Osteoblast (primary cell): ENCODE results near the gene ARL6IP6. TPM values are rescaled to one million over a fixed set of nuclear protein-coding genes. Genes with fewer than 3 reads are reported as not detected.
"Not testable (repeated sequence)": the region's sequence is repeated elsewhere in the genome, so short reads cannot be mapped to it uniquely, and the experiment has no call there.

Experiments
- DNase-seq: peaks from one replicate; pipeline ENCODE4 v3.0.0; 2011; ENCODE audit warnings: low spot score, mixed read lengths; ENCODE audit not compliant: insufficient read length; ENCODE audit errors: missing footprints
- H2AFZ ChIP-seq: 2 replicates; pipeline ENCODE4 v1.6.0; 2011; ENCODE audit warnings: mild to moderate bottlenecking, low read length
- H3K27ac ChIP-seq: 2 replicates; pipeline ENCODE4 v1.5.1; 2011; ENCODE audit warnings: mild to moderate bottlenecking, low read depth, low read length, moderate library complexity
- H3K27me3 ChIP-seq: 2 replicates; pipeline ENCODE4 v1.6.0; 2012; ENCODE audit warnings: mild to moderate bottlenecking, control low read depth, inconsistent platforms, low read length, moderate library complexity; ENCODE audit not compliant: insufficient read depth
- H3K36me3 ChIP-seq: 2 replicates; pipeline ENCODE4 v1.5.1; 2011; ENCODE audit warnings: mild to moderate bottlenecking, low read length, control low read depth, moderate library complexity; ENCODE audit not compliant: insufficient read depth
- H3K4me1 ChIP-seq: 2 replicates; pipeline ENCODE4 v1.5.1; 2011; ENCODE audit warnings: mild to moderate bottlenecking, low read length, control low read depth, moderate library complexity; ENCODE audit not compliant: insufficient read depth
- H3K4me2 ChIP-seq: 2 replicates; pipeline ENCODE4 v1.6.0; 2011; ENCODE audit warnings: mild to moderate bottlenecking, low read length; ENCODE audit not compliant: insufficient read depth
- H3K4me3 ChIP-seq: fragments of 200-600 bp; sonication (generic); 3 replicates; pipeline ENCODE4 v1.5.1; 2012; ENCODE audit warnings: mild to moderate bottlenecking, low read length, inconsistent platforms; ENCODE audit not compliant: insufficient read depth
- H3K79me2 ChIP-seq: 2 replicates; pipeline ENCODE4 v1.6.0; 2012; ENCODE audit warnings: mild to moderate bottlenecking, low read length, control low read depth, inconsistent platforms; ENCODE audit not compliant: insufficient read depth
- H3K9me3 ChIP-seq: 2 replicates; pipeline ENCODE4 v1.5.1; 2011; ENCODE audit warnings: low read depth, low read length, control low read depth
- H4K20me1 ChIP-seq: 2 replicates; pipeline ENCODE4 v1.6.0; 2012; ENCODE audit warnings: mild to moderate bottlenecking, low read length, control low read depth; ENCODE audit not compliant: insufficient read depth
- total RNA-seq: library from RNA; depleted of rRNA; stranded (reverse); fragments of >200 nt; gene quantifications from 2 replicates; pipeline ENCODE4 v1.2.3, GENCODE V29; 2012
- TF ChIP-seq, protein P1 (sequence below): IDR thresholded peaks from 2 replicates; pipeline ENCODE4 v1.5.1; 2011; ENCODE audit warnings: mild to moderate bottlenecking, low read depth, low read length, moderate library complexity; ENCODE audit errors: extremely low read depth

Gene ARL6IP6
- total RNA-seq, 1 donor, result 20.6 TPM

GRCh38 chr2:152729844-152730243 lies 11.4 kb downstream of the ARL6IP6 start:
- Histone ChIP-seq H4K20me1 (no peaks in the 10 kb centered on the region), H3K36me3 (no peaks in the 10 kb centered on the region), H3K9me3 (no peaks in the 10 kb centered on the region), H3K4me1 (no peaks in the 10 kb centered on the region), H3K79me2 (peaks cover 7% of the 10 kb centered on the region), H3K27ac (no peak overlapping the region), H3K4me2 (no peak overlapping the region), H2AFZ (no peak overlapping the region), H3K27me3 (no peaks in the 10 kb centered on the region), H3K4me3 (no peak overlapping the region)
- TF ChIP-seq, protein P1, sequence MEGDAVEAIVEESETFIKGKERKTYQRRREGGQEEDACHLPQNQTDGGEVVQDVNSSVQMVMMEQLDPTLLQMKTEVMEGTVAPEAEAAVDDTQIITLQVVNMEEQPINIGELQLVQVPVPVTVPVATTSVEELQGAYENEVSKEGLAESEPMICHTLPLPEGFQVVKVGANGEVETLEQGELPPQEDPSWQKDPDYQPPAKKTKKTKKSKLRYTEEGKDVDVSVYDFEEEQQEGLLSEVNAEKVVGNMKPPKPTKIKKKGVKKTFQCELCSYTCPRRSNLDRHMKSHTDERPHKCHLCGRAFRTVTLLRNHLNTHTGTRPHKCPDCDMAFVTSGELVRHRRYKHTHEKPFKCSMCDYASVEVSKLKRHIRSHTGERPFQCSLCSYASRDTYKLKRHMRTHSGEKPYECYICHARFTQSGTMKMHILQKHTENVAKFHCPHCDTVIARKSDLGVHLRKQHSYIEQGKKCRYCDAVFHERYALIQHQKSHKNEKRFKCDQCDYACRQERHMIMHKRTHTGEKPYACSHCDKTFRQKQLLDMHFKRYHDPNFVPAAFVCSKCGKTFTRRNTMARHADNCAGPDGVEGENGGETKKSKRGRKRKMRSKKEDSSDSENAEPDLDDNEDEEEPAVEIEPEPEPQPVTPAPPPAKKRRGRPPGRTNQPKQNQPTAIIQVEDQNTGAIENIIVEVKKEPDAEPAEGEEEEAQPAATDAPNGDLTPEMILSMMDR, result no peak
- DNase-seq, result no peak

- H3K4me2 ChIP-seq, result no peak overlapping the region
- H4K20me1 ChIP-seq, result no peaks in the 10 kb centered on the region
- H2AFZ ChIP-seq, result no peak overlapping the region
- TF ChIP-seq, protein P1, result no peak
- no peaks in the 10 kb centered on the region for H3K27me3 ChIP-seq
- H3K4me3 ChIP-seq, result no peak overlapping the region
- no peak for DNase-seq
- H3K36me3 ChIP-seq, result no peaks in the 10 kb centered on the region
- peaks cover 7% of the 10 kb centered on the region for H3K79me2 ChIP-seq
- H3K27ac ChIP-seq, result no peak overlapping the region
- H3K9me3 ChIP-seq, result no peaks in the 10 kb centered on the region
- no peaks in the 10 kb centered on the region for H3K4me1 ChIP-seq
These were observed 12.3 kb downstream of the ARL6IP6 start for GRCh38 chr2:152730591-152731333.

- not testable (repeated sequence) for H4K20me1 ChIP-seq, H3K4me2 ChIP-seq, DNase-seq, H3K27me3 ChIP-seq, H3K4me3 ChIP-seq, H3K36me3 ChIP-seq, H3K9me3 ChIP-seq, H3K27ac ChIP-seq, H3K4me1 ChIP-seq, H2AFZ ChIP-seq, H3K79me2 ChIP-seq
These were observed 19.1 kb downstream of the ARL6IP6 start for GRCh38 chr2:152737509-152737908.

GRCh38 chr2:152738438-152738837 lies 20.0 kb downstream of the ARL6IP6 start:
- no peaks in the 10 kb centered on the region for H3K27me3 ChIP-seq
- no peaks in the 10 kb centered on the region for H4K20me1 ChIP-seq
- no peak overlapping the region for H3K4me3 ChIP-seq
- no peaks in the 10 kb centered on the region for H3K4me1 ChIP-seq
- DNase-seq, result no peak
- H3K79me2 ChIP-seq, result no peaks in the 10 kb centered on the region
- no peak overlapping the region for H3K4me2 ChIP-seq
- TF ChIP-seq, protein P1, result no peak
- H3K27ac ChIP-seq, result no peak overlapping the region
- no peak overlapping the region for H2AFZ ChIP-seq
- no peaks in the 10 kb centered on the region for H3K36me3 ChIP-seq
- no peaks in the 10 kb centered on the region for H3K9me3 ChIP-seq

GRCh38 chr2:152739705-152740104 lies 21.3 kb downstream of the ARL6IP6 start:
- not testable (repeated sequence) for H3K4me3 ChIP-seq, H3K79me2 ChIP-seq, H3K27ac ChIP-seq, DNase-seq, H2AFZ ChIP-seq, H3K4me2 ChIP-seq, H4K20me1 ChIP-seq, H3K27me3 ChIP-seq, H3K4me1 ChIP-seq, H3K9me3 ChIP-seq, H3K36me3 ChIP-seq
